HG03139 (cell line): ENCODE measurements around the gene JMJD4.

Source experiments
- ATAC-seq: cut with Tn5 transposase; IDR thresholded peaks from one replicate; pipeline ENCODE4 v1.9.1; 2021; ENCODE audit not compliant: unreplicated experiment

Gene JMJD4, protein sequence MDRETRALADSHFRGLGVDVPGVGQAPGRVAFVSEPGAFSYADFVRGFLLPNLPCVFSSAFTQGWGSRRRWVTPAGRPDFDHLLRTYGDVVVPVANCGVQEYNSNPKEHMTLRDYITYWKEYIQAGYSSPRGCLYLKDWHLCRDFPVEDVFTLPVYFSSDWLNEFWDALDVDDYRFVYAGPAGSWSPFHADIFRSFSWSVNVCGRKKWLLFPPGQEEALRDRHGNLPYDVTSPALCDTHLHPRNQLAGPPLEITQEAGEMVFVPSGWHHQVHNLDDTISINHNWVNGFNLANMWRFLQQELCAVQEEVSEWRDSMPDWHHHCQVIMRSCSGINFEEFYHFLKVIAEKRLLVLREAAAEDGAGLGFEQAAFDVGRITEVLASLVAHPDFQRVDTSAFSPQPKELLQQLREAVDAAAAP

DNA sequence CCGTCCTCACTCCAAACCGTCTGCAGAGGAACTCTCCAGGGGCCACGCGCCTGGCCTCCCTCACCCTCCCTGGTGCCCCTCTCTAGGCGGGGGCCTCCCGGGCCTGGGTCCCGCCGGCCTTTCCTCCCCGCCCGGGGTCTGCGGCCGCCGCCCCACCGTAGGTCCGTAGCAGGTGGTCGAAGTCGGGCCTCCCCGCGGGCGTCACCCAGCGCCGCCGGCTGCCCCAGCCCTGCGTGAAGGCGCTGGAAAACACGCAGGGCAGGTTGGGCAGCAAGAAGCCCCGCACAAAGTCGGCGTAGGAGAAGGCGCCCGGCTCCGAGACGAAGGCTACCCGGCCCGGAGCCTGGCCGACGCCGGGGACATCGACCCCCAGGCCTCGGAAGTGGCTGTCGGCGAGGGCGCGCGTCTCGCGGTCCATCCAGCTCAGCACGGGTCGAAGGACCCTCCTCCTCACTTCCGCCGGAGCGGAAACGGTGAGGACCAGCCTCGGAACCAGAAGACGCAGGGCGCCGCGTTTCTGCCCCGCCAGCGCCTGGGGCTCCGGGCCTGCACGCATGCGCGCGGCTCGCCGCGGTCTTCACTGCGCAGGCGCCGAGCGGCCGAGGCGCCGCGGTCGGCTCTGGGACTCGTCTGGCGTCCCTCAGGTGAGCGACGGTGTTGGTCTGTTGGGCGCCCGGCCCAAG, at the start of gene JMJD4, which contains the start of gene SNAP47:
TSS of gene JMJD4 (minus strand) at position 447 of the 683 bp plus-strand sequence. CDS start at position 418, 29 bp downstream.
TSS of gene SNAP47 (plus strand) at position 580 of the 683 bp plus-strand sequence. CDS start 12,302 bp downstream, outside the sequence.
- peak; percentile 94 for ATAC-seq

DNA sequence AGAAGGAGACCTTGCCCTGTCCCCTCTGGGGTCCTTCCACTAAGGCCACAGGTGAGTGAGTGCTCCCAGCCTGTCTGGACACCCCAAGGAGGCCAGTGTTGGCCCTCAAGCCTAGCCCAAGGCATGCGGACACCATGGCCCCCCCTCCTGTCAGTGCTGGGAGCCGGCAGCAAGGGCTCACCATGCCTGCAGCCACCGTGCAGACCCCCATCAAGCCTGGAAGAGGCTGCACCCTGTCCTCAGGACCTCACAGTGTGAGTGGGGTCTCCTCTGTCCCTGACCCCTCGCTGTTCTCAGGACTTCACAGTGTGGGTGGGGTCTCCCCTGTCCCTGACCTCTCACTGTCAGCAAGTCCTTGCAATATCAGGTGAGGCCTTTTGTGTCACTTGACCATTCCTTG, 47.1 kb upstream of the JMJD4 start:
- no peak for ATAC-seq

DNA sequence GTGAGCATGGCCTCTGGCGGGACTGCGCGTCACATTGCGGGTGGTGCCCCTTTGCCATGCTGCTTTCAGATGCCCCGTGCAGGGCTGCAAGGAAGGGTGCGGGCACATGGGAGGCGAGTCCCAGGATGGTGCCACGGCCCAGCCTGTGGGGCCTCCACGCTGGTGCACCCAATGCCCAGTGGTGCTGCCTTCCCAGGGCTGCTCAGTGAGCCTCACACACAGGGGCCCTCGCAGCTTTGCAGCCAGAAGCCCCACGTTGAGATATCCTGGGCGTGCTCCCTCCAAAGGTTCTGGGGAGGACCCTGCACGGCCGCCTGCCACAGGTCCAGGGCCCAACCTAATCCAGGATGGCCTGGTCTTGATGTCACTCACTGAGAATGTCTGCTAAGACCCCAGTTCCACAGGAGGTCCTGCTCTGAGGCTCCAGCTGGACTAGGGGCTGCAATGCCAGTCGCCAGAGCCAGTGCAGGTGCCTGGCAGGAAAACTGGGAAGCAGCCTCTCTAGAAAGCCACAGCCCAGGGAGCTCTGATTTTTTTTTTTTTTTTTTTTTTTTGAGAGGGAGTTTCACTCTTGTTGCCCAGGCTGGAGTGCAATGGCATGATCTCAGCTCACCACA, 46.3 kb upstream of the JMJD4 start:
- ATAC-seq = no peak

DNA sequence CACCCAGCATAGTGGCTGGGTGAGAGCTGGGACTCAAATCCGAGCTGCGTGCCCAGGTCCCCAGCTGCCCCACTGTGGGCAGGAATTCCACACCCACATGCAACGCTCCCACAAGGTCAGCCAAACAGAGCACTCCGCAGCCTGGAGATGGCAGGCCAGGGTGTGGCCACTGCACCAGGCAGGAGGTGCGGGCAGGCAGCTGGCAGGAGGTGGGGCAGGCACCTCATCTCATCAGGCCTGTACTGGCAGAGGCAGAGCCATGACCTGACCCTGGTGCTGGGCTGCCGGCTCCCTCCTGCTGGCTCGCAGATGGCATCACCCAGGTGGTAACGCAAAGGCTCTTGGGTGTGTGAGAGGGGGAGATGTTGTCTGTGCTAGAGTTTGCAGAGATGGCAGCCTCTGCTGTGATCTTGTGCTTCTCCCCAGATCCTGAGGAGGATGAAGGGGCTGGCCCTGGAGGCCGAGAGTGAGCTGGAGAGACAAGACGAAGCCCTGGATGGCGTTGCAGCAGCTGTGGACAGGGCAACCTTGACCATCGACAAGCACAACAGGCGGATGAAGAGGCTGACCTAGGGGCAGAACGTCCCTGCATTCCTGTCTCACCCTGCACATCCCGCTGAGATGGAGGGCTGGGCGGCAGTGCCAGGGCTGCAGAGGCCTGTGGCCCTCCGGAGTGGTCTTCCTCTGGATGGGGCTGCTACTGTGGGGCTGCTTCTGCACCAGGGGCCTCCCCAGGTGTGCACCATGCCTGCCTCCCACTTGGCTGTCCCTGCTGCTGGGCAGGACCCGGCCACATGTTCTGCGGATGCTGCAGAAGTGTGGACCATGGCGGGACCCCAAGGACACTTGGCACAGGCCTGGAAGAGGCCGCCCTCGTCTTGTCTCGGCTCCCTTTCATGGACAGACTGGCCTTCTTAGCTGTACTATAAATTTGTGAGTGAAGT, 45.3 kb upstream of the JMJD4 start:
- ATAC-seq = no peak

DNA sequence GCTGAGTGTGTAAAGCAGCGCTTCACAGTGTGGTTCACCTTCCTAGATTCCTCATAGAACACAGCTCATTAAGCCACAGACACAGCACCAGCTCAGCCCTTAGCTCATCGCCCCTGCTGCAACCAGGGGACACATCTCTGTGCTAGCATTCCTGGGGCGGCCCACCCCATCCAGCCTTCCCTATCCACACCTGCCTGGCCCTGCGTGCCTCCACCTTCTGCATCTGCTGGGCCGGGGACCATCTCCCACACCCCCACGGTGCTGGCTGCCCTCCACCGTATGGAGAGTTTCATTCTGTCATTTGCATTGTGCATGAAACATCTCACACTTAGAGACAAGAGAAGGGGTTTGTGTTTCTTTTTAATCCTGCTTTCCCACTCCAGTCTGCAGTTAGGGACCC, 44.6 kb upstream of the JMJD4 start:
- ATAC-seq = no peak

DNA sequence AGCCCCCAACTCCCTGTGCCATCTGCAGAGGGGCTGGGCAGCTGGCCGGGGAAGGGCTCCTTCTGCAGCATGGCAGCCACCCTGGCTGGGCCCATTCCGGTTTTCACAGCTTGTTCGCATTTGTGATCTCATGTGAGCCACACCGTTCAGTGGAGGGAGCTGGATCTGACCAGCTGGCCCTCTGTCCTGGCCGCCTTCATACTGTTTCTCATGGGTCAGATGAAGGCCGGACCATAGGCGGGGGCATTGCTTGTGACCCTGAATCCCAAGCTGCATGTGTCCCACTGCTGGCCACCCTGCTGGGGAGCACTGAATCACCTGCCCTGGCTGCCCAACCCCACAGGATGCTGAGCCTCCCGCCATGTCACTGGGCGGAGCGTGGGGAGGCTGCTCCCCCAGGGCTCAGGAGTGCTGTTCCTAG, 43.9 kb upstream of the JMJD4 start:
- ATAC-seq = no peak

DNA sequence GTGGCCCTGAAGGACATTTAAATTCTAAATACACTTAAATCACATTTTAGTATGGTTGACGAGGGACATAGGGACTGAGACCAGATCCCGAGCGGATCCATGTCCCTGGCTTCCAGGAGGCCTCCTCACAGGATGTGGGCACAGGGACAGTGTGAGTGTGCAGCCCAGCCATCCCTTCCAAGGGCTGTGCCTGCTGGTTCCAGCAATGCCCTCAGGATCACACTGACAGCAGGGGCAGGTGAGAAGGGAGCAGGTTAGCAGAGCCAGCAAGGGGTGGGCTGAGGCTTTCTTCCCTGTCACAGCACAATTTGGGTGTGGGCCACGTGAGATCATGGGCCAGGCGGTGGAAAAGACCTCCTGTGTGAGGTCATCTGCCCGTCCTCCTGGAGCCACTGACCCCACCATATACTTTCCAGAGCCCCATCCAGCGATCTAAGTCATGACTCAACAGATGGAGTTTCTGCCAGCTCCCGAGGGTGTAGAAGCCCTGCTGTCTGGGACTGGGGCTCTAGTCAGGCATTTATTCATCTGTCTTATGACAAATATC, 43.4 kb upstream of the JMJD4 start:
- no peak for ATAC-seq

DNA sequence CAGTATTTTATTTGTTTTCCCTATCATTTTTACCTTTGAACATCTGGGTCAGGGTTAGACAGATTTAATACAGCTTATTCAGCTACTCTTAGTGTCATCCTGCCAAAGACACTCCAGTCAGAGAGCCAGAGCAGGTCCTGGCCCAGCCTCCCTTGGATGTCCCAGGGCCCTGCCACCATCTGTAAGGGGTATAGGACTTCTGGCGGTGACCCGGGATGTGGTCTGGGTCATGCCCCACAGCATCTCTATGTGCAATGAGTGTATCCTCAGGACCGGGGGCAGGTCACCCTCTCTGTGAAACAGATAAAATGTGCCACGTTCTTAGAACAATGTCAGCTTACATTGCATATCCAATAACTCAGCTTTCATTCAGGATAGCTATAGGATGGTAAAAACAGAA, 42.5 kb upstream of the JMJD4 start:
- ATAC-seq = no peak

DNA sequence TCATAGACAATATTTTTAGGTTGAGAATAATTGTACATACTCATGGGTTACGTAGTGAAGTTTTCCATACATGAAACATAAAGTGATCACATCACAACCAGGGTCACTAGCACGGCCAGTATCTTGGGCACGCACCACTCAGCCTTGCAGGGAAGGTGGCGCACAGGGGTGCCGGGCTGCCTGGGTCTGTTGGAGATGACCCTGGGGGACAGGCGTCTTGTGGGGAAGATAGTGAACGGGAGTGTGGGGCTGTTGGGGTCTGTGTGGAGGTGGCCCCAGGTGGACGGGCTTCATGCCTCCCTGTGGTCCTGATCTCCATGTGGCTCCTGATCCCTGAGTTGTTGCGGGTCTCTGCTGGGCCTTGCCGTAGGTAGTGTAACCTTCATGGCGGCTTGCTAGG, 42.1 kb upstream of the JMJD4 start:
- ATAC-seq = no peak

DNA sequence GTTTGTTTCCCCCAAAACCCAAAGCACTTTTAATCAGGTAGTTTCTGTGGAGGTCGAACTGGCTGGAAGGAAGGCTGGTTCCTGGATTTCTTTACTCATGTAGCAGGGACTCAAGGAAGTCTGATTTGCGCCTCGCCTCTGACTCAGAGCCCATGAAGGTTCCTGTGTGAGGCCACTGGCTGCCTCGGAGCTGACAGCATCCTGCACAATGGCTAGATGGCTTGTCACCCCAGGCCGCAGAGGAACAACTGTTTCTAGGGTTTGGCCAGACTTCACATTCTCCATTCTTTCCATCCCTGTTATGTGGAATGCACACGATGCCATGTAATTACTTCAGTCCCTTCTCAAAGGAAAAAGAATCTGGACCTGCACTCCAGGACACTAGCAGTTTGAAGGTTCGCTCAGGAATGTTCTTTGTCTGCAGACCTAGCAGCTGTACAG, 41.2 kb upstream of the JMJD4 start:
- no peak for ATAC-seq

DNA sequence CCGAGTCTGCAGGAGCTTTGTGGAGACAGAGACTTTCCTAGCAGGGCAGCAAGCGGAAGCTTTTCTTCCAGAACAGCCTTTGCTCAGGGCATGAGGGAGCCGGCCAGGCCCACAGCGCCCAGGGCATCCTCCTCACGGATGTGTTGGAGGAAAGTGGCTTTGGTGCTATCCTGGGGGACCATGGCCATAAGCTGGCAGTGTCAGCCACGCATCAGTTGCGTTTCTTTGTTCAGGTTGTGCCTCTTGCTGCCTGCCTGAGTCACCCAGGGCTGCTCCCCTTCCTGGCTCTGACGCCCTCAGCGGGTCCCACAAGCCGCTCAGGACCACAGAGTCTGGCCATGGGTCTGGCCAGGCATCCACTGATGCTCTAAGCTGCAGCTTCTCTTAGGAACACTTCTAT, 40.7 kb upstream of the JMJD4 start:
- ATAC-seq = no peak

DNA sequence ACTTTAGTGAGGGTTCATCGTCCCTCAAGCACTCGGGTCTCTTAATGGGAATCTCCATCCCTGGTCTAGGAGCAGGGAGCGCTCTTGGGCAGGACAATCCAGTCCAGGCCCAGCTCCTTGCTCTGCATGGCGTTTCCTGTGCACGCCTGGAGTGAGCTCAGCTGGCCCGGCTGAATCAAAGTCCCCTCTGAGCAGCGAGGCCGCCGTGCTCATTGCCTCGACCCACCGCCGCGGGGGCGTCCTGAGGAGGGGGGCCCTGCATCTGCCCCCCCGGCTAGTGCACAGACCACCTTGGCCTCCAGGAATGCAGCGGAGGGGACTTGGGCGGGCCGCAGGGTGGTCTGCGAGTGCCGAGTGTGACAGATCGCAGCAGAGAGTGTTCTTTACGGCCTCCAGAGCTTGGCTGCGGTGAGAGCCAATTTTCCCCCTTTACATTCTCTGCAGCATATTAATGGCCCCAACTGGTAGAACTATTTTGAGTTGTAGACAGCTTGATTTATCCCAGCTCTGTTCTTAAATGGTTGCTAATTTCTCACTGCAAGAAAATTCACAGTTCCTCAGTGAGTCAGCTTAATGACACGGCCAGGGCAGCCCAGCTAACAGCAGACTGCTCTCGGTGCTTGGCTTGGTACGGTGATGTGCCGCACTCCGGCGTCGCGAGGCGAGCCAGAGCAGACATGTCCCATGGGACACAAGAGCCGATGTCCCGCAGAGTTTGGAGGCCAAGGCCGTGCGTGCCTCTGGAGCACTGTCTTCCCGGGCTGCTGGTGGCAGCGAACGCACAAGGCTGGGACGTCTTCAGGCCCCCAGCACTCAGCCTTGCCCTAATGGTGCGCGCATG, 39.9 kb upstream of the JMJD4 start:
- ATAC-seq = no peak

DNA sequence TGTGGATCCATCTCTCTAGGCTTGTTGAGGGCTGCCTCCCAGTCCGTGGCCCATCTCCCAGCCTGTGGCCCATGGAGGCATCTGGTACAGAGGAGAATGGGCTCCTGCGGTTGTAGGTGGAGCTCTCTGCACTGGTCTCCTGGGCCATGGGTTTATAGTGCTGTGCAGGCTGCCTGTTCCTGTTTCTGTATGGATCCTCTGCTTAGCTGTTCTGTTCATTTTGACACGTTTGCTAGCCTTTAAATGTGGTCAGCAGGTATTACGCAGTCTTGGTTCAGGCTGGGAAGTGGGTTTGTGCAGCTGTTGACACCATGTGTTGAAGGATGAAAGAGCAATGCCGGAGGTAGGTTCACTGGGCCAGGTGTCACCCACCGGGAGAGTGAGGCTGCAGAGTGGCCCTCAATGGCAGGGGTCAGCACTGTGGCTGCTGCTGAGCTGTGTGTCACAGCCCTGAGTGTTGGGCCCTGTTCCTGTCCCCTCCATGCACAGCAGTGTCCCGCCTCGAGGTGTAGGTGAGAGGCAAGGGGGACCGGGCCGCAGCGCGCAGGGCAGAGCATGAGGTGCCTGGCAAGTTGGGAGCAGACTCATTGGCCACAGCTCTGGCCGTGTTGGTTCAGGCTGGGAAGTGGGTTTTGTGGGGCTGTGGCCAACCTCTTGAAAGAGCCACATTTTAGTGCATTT, 39.1 kb upstream of the JMJD4 start:
- no peak for ATAC-seq

DNA sequence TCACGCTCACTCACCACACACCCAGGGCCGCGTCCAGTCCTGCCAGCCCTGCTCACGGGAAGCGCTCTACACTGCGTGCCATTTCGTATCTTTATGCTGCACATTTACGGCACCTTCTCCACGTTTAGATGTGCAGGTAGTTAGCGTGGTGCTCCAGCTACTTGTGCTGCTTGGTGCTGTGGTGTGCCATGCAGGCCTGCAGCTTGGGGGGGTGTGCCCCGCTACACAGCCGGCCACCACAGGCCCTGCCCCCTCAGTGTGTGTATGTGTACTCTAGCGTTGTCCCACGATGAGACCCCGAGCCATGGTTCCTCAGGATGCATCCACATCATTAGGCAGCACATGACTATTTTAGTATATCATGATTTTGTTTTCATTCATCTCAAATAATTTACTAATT, 38.5 kb upstream of the JMJD4 start:
- ATAC-seq = no peak

DNA sequence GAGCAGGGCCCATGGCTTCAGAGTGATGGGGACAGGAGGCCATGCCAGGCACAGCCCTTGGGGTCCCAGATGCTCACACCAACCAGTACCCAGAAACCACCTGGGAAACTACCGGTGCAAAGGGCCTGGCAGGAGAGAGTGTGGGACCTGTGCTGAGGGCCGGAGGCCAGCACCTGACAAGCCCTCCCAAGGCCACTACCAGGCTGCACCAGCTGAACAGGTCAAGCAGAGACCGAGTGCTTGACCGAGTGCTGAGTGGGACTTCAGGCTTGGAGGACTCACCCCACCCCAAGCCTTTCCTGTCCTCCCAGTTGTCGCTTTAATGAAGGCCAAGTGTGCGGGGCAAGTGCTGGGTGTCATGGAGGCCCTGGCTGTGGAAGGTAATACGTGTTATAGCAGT, 36.7 kb upstream of the JMJD4 start:
- ATAC-seq = no peak

DNA sequence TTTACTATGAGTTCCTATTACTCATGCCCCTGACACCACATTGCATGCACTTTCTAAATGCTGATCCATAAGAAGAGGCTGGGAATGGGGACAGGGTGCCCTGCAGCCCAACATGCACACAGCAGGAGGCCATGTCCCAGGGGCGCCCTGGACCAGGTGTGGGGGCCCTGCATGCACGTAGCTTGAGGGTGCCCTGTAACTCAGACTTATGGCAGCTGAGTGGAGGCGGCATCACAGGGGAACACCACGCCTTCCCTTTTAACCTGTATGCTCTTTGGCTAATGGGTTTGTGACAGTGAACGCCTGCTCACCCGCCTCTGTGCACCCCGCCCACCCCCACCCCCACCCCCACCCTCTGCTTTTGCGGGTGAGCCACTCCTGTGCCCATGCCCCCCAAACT, 36.2 kb upstream of the JMJD4 start:
- ATAC-seq = no peak

DNA sequence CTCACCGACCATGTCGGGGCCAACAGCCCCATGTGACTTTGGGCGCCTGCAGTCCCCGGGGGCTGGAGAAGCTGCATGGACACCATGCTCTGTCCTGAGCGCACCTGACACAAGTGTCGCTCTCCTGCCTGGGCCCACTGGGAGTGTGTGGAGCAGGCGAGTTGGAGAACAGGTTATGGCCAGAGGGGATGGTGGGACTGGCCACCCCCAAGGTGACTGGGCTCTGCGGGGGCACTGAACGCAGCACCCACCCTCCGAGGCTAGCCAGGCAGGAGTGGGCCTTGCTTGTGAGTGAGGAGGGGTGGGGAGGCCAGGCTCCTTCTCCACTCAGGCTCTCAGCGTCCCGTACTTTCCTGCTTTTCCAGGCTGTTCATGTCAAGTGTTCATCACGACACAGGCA, 35.7 kb upstream of the JMJD4 start:
- ATAC-seq = no peak

DNA sequence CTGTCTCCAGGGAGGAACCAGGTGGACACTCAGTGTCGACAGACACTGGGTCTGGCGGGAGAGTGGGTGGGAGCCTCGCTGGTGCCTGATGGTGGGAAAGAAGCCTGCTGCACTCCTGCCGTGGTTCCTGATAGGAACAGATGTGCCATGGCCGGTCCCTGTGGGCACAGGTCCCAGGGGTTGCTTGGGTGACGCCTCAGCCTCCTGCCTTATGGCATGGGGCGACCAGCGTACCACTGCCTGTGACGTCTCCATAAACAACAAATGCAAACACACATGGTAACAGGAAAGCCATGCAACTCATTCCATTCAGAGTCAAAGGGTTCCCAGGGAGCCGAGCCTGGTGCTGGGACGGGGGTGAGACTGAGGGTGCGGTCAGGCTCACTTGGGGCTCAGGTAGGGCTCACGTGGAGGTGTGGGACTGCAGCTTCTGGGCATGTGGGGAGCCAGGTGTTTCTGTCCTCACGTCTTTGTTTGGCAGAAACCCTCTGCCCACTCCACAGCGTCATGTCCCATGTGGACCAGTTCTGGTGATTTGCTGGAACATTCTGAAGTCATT, 34.9 kb upstream of the JMJD4 start:
- ATAC-seq = no peak
